ENCODE measurements around the gene CHD6.

- TF ChIP-seq ZBTB49 (CRISPR knock-in tag; IDR thresholded peaks at IDR 0.05; ENCODE audit: borderline replicate concordance) = no peak
- no peak for TF ChIP-seq ZNF770 (CRISPR knock-in tag; IDR thresholded peaks at IDR 0.05)
- TF ChIP-seq JUND (CRISPR knock-in tag; IDR thresholded peaks at IDR 0.05) = no peak
- no peak for TF ChIP-seq ZNF644 (CRISPR knock-in tag; IDR thresholded peaks at IDR 0.05; ENCODE audit: low read depth)
- no peak for TF ChIP-seq POLR2A (IDR thresholded peaks at IDR 0.05; ENCODE audit: insufficient read depth in 1 of 2, low read depth in 2 of 2, low read length in 2 of 2)
- TF ChIP-seq ZNF468 (CRISPR knock-in tag; IDR thresholded peaks at IDR 0.05) = no peak
- TF ChIP-seq DNMT1 (CRISPR knock-in tag; IDR thresholded peaks at IDR 0.05) = no peak
- no peak for TF ChIP-seq TAF15 (IDR thresholded peaks at IDR 0.05; ENCODE audit: low read depth, low read length, poor library complexity, severe bottlenecking)
These were observed 18.5 kb downstream of the CHD6 start for GRCh38 chr20:41599699-41600104.

All from HepG2 (cell line).